SIG-M5 (cell line): Measurements from ENCODE around the gene APOLD1.
"Not testable (repeated sequence)": the region's sequence is repeated elsewhere in the genome, so short reads cannot be mapped to it uniquely, and the experiment has no call there.

Source experiments
- DNase-seq: peaks from one replicate; lab custom pipeline; 2025; lab: John Stamatoyannopoulos, UW

APOLD1 gene, protein sequence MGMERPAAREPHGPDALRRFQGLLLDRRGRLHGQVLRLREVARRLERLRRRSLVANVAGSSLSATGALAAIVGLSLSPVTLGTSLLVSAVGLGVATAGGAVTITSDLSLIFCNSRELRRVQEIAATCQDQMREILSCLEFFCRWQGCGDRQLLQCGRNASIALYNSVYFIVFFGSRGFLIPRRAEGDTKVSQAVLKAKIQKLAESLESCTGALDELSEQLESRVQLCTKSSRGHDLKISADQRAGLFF

DNA sequence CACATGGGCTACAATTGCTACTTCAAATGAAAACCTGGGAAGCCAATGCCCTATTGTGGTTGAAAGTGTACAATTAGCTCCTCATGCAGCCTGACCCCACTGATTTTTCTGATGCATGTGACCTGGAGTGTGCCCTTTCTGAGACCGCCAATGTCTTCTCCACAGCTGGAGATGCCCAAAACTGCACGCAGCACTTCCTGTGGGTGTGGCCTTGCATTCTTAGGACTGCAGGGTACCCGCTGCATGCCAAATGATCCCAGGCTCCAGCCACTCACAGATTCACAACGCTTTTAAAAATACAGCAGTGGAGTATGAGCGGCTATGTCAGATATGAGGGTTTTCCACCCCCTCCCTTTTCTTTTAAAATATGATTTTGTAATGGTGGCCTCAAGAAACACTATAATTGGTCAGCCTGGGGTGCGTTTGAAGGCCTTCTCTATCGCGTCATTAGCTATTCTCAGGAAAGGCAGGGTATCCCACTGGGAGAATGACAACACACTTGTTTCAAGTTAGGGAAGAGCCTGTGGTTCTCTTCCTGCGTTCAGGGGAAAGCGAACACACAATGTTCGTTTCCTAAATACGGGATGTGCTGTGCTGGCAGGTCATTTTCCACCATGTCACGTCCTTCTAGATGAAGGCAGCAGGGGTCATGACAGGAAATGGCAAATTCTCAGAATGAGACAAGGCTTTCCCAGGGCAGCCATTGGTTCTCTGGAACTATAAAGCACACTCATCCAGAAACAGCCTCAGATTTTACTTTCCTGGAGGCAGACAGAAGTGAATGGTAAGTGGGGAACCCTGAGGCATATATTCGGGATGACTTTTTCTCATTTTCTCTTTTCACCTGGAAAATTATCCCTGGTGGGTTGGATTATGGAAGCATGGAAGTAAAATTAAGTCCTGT is at the start of gene APOLD1:
Gene APOLD1 (plus strand): TSS at position 749 of the 904 bp plus-strand sequence. CDS start 33 bp downstream, at position 782.
- no peak for DNase-seq

DNA sequence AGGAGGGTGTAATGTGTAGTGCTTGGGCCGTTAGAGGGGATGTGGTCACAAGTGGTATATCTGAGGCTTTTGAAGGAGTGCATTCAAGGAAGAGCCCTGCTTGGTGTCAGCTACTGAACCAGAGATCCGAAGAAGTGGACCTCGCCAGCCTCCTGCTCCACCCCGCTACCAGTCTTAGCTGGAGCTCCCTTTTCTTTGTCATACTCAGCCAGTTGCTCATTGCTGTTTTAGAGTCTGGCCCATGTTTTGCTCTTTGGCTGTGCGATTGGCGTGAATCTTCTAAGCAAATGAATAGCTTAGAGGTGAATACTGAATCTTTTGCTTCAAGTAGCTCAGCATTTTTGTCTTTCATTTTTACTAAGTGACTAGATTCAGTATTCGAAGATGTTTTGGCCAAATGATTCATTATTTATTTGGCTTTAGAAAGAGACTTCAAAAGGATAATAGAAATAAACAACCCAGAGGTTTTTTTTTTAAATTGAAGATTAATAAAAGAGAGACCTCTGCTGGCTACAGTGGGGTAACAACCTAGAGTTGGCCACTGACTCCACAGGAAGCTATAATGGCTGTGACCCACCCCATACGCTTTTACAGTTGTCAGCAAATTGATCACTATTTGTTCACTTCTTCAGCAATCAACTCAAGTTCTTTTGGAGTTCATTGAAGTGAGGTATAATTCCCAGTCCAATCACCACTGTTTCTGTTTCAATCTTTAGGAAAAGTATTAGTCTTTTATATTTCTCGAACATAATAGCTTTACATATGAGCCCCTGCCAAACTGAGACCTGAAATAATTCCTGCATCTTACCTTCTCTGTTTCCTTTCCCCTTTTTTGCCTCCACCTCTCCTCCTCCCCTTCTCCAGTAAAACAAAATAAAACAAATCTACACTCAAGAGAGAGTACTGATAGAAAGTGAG is 48.4 kb upstream of the APOLD1 start:
- DNase-seq, result no peak

DNA sequence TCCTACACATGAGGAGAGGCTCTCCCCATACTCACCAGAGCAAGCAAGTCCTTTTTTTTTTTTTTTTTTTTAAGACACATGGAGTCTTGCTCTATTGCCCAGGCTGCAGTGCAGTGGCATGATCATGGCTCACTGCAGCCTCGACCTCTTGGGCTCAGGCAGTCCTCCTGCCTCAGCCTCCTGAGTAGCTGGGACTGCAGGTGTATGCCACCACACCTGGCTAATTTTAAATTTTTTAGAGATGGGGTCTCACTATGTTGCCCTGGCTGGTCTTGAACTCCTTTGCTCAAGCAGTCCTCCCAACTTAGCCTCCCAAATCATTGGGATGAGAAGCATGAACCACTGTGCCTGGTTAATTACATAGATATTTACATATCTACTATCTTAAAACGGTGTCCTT is 47.3 kb upstream of the APOLD1 start:
- DNase-seq, result not testable (repeated sequence)

DNA sequence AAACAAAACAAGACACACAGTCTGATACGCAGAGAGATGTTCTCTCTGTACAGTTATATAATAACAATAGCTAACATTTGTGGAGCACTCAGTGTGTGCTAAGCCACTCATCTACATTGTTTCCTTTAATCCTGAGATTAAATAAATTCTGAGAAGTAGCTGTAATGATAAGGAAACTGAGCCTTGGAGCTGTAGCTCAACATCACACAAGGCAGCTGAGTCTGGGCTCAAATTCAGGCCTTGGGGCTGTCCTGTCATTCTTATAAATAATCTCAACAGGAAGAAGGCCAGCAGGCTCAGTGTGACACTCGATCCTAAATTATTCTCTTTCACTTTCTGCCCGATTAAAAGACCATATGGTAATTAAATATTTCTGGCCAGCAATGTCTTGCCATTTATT is 43.8 kb upstream of the APOLD1 start:
- DNase-seq, result no peak

DNA sequence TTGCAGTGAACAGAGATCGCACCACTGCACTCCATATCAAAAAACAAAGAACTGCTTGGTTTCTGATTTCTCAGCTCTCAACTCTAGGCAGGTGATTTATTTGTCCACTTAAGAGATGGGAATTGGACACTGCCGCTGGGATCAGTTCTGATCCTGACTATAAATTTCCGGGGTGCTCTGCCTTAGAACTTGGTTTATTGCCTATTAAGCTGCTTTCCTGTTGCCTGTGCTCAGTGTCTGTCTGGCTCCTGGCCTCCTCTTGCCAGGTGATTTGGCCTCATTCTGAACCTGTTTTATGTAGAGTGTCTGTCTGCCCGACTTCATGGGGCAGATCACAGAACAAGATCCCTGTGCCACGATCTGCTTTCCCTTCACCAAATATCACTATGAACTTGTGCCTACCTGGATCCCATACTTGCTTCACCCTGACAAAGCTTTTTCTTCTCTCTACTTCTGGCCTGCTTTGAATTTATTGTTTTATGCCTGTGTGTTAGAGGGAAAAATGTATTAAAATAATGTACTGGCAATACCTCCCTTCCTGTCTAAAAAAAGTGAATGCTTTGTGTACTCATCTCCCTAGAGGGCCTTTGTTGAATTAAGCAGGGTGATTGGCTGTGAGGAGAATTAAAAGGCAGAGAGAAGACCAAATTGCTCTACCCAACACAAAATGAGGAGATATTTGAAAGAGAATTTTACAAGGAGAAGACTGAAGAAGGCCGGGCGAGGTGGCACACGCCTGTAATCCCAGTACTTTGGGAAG is 40.7 kb upstream of the APOLD1 start:
- no peak for DNase-seq

DNA sequence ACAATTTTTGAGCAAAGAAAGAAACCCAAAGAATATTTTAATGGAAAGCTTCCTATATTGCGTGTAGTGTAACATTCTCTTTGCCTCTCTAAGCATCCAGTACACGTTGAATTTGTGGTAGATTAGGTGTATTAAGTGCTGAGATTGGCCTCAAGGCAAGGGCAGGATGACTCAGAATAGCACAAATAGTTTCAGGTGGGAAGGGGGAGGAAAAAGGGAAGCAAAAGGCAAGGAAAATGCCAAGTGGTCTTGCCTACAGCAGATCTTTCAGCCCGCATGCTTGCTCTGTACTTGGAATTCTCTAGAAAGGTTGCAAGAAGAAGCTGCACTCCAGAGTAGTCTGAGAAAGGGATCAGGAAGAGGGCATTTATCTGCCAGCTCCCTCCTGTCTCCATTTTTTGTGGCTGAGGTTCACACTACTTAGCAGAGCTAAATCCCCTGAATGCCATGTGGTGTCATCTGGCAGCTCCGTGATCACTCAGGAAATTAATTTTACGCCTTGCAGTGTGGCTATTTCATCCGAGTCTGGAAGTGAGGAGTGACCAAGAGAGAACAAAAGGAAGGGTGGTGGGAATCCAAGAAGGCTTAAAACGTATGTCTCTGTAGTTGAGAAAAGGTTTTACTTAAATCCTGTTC is 39.8 kb upstream of the APOLD1 start:
- DNase-seq, result no peak

DNA sequence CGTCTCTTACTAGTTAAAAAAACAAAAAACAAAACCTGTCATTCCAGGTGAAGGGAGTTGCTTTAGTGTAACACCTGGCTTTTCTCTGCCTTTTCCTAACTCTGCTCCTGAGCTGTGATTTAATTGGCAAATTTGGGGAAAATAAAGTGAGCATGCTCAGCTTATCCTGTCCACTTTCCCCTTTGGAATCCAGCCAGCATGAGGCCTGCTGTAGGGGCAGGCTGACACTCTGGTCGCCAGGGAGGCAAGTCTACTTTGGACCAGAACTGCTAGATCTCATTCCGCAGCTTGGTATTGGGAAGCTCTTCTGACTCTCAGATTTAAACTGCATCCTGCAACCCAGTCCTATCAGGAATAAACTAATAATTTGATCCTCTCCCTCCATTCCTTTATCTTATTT is 38.2 kb upstream of the APOLD1 start:
- no peak for DNase-seq

DNA sequence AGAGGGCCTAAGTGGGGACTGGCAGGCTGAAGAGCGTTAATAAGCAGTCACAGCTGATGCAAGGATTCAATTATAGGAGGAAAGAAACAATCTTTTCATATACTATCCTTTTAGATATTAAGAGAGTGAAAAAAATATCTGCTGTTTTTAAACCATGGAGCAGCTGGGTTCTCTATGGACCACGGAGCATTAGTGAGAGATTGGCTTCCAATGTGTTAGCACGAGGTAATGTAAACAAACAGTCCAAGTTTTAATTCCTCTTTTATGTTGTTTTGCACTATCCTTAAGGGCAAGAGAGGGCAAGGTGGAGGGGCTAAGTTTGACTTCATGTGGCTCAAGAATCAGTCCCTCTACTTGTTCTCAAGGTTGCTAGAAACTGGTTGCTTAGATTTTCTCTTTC is 37.4 kb upstream of the APOLD1 start:
- no peak for DNase-seq

DNA sequence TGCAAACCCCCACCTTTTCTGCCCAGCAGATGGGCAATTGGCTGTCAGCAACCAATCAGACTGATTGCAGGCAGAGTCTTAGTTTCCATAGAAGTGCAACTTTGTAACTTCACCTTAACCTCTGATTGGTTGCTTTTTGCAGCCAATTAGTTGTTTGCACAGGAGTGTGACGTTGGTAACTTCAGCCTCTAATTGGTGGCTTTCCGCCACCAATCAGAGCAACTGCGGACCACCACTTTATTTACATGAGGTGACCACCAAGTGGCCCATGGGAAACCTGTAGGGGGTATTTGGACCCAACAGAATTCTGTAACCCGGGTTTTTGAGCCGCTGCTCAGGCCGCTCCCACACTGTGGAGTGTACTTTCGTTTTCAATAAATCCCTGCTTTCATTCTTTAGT is 36.0 kb upstream of the APOLD1 start:
- DNase-seq, result no peak

DNA sequence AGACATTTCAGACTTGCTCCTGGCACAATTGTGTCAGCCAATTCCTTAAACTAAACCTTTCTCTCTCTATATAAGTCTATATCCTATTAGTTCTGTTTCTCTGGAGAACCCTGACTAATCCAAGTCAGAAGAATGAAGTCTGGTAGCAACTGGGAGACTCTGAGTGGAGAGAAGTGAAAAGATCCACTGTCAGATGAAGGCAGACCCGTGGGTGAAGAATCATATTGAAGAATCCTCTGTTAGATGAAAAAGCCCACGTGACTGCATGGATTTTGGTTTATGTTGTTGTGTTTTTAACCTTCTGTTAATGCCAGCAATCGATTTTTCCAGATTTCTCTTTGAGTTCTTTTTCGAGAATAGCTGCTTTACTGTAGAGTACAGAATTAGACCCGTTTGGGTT is 29.5 kb upstream of the APOLD1 start:
- no peak for DNase-seq

DNA sequence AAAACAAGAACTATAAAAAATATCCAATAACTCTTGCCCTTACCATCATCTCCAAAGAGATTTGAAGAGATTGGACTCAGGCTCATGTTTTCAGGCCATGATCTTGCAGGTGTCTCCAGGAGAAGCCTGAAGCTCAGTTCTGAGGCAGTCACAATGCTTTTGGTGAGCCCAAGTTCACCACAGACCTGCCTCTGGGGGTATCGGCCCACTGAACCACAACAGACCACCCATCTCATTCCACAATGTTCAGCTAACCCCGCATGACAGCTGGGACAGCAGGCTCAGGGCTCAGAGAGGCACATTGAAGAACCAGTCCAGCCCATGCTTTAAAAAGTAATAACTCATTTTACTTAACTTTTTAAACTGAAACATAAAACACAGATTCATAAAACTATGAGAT is 28.3 kb upstream of the APOLD1 start:
- no peak for DNase-seq

DNA sequence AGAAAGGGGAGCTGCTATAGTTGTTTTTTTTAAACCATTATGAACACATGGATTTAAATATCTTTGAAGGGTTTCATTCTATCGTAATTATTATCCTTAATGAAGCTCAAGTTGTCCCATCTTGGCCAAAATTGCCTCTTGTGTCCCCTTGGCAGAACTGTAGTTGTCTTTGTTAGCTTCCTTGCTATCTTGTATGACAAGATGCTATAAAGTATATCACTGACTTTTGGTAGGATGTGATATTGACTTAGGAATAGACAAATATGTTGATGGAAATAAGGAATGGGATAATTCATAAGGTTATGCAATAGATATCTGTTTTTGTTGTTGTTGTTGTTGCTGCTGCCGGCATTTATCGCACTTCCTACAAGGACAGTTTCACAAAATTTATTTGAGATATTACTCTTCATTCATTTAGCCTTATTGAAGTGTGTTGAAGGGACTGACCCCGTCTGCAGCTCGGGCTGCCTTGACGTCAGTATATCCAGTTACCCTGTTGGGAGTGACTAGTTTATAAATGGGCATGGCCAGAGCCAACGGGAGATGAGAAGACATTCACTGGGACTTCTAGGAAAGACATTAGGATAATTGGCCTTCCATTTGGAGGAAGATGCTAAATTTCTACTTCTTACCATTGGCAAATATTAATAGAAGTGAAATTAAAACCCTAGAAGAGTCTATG is 26.1 kb upstream of the APOLD1 start:
- DNase-seq, result no peak

DNA sequence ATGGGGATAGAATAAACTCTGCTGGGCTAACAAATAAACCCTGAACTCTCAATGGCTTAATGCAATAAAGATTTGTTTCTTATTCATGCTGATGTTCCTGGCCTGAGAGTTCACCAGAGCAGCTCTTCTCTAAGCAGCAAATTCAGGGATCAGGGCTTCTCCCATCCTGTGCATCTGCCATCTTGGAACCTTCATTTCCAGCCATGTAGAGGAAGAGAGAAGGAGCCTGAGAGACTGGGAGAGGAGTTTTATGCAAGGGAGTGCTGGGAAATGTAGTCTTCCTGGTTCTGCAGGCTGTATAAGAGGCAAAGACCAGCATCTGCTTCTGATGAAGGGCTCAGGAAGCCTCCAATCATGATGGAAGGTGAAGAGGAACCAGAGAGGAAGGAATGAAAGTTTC is 20.6 kb upstream of the APOLD1 start:
- DNase-seq, result no peak

DNA sequence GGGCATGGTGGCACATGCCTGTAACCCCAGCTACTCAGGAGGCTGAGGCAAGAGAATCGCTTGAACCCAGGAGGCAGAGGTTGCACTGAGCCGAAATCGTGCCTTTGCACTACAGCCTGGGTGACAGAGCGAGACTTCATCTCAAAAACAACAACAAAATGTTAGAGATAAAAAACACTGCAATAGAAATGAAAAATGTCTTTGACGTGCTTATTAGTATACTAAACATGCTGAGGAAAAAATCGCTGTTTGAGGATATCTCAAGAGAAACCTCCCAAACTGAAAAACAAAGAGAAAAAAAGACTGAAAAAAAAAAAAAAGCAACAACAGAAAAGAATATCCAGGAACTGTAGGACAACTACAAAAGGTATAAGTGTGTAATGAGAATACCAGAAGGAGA is 15.2 kb upstream of the APOLD1 start:
- DNase-seq, result no peak

DNA sequence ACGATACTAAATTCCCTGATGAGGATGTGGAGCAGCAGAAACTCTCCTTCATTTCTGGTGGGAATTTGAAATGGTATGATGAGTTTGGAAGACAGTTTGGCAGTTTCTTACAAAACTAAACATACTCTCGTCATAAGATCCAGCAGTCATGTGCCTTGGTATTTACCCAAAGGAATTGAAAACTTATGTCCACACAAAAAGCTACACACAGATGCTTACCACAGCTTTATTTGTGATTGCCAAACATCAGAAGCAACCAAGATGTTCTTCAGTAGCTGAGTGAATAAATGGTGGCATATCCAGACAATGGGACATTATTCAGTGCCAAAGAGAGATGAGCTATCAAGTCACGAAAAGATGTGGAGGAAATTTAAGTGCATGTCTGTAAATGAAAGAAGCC is 10.7 kb upstream of the APOLD1 start:
- no peak for DNase-seq

DNA sequence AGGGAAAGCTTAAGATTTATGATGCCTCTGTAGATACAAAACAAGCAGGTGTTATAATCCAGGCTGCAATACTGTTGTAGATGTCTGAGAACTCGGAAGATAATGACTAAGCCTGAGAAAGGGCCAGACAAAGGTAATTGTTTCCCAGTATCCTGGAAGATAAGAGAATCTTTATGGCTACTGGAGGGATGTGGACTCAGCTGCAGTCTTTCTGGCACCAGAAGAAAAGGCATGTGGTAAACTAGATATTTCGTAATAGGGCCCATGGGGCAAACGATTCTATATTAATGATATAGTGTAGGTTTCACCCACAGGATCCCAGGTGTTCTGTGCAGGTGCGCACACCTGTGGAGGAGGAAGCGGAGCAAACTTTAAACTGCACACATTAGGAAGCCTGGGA is 9.2 kb upstream of the APOLD1 start:
- DNase-seq, result no peak

DNA sequence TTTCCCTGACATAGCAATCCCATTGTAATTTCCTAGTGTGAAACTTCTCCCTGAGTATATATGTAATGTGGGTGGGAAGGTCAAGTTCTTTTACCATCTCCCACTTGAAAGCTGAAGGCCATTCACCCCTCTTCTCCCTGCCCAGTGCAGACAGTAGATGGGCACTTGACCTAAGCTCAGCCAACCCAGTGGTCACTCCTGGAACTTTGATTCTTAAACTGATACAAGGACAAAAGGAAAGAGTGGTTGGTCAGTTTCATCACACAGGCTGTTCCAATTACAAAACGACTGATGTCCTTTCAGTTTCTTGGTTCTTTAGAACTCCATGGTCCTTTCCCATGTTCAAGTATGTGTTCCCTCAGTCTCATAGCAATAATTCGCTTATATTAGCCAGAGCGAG is 8.4 kb upstream of the APOLD1 start:
- DNase-seq, result no peak

DNA sequence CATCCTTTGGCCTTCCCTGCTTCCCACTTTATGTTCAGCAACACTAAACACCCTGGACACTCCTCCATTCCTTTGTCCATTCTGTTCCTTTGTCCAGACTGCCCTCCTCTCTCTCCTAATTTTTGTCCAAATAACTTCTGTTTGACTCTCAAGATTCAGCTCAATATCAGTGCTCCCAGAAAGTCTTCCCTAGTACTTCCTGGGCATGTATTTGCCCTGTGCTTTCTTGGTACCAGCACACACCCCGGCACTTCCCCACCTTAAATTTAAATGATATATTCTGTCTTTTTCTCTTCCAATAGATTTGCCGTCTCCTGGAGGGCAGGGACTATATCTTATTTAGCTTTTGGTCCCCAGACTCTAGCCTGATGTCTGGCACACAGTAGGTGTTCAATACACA is 6.5 kb upstream of the APOLD1 start:
- DNase-seq, result no peak

DNA sequence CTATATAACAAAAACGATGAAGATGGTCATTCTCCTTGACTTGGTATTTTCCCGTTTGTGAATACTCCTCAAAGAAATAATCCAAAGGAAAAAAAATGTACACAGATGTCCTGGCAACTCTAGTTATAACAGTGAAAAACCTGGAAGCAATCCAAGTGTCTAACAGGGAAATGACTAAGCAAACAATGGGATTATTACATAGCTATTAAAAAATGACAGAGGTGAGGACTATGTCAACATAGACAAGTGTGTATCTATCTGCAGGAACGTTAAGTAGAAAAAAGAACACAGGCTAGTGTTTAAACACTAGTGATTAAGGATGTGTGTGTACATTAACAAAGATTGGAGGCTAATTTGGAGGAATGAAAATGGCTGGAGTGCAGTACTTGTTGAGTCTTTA is 5.9 kb upstream of the APOLD1 start:
- no peak for DNase-seq

DNA sequence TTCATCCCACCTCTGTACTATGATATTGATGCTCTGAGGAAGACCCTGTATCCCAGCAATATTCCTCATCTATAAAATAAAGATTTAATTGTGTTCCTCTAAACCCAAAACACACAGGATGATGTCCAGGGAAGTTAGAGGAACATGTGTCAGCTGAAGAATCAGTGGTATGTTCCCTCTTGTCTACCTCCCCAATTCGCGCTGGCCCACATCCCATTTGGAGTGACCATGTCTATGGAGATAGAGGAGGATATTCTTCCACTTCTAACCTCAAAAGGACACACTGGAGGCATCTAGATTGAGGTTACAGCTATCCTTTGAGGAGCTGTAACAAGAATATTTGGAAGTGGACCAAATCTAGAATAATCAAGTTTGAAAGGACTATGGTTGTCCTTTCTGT is 1.3 kb upstream of the APOLD1 start:
- DNase-seq, result no peak

DNA sequence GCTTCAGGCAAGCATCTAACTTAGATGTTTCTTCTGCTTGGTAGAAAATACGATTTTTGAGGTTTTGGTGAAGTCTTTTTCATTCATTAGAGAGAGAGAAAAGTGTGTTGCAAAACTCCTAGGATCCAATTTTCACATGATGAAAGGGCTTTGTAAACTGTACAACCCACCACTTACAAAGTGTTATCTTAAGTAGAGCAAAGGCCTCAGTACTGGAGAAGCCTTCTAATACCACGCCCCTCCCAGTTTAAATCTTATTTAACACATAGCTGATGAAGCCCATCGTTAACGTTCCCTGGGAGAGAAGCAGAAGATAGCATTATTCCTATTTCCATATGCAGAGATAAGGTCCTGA is 869 bp downstream of the APOLD1 start:
- DNase-seq, result no peak
